ACC112 (cell line): ENCODE data around the gene CSPG4.
"Not testable (repeated sequence)": the region's sequence is repeated elsewhere in the genome, so short reads cannot be mapped to it uniquely, and the experiment has no call there.

ENCODE experiments used
- H2AFZ ChIP-seq: fragments of 200-600 bp; sonication (generic); one replicate; pipeline ENCODE4 v1.6.0; 2017; ENCODE audit warnings: antibody characterized with exemption, low read length; ENCODE audit not compliant: unreplicated experiment
- H3K27ac ChIP-seq: fragments of 200-600 bp; sonication (generic); 2 replicates; pipeline ENCODE4 v1.5.1; 2014; ENCODE audit warnings: low read depth, mild to moderate bottlenecking, antibody characterized with exemption, low read length, moderate library complexity
- H3K27me3 ChIP-seq: fragments of 200-600 bp; sonication (generic); 2 replicates; pipeline ENCODE4 v1.6.1; 2014; ENCODE audit warnings: mild to moderate bottlenecking, antibody characterized with exemption, low read length, moderate library complexity, mixed read lengths; ENCODE audit not compliant: insufficient read depth
- H3K36me3 ChIP-seq: fragments of 200-600 bp; sonication (generic); 2 replicates; pipeline ENCODE4 v1.6.1; 2016; ENCODE audit warnings: mild to moderate bottlenecking, antibody characterized with exemption, low read length, moderate library complexity, mixed read lengths; ENCODE audit not compliant: insufficient read depth
- H3K4me1 ChIP-seq: fragments of 200-600 bp; sonication (generic); one replicate; pipeline ENCODE4 v1.6.1; 2016; ENCODE audit warnings: low read length, mixed read lengths; ENCODE audit not compliant: insufficient read depth, unreplicated experiment, control insufficient read depth
- H3K4me3 ChIP-seq: fragments of 200-600 bp; sonication (generic); 2 replicates; pipeline ENCODE4 v1.5.1; 2014; ENCODE audit warnings: mild to moderate bottlenecking, low read depth, low read length
- H3K79me2 ChIP-seq: fragments of 200-600 bp; sonication (generic); one replicate; pipeline ENCODE4 v1.6.0; 2016; ENCODE audit warnings: low read length; ENCODE audit not compliant: control insufficient read depth, unreplicated experiment, insufficient read depth

Gene CSPG4

DNA sequence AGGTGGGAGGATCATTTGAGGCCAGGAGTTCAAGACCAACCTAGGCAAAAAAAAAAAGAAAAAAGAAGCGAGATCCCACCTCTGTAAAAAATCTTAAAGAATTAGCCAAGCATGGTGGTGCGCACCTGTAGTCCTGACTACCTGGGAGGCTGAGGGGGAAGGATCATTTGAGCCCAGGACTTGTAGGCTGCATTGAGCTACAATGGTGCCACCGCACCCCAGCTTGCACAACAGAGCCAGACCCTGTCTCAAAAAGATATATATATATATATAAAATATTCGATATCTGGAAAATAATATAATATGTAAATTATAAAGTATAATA is 71.5 kb downstream of the CSPG4 start:
- Histone ChIP-seq H3K27ac (peak overlapping the region; percentile 58), H3K79me2 (peaks cover 32% of the 10 kb centered on the region), H2AFZ (no peak overlapping the region), H3K4me3 (peak overlapping the region; percentile 95), H3K4me1 (peaks cover 5% of the 10 kb centered on the region), H3K36me3 (no peaks in the 10 kb centered on the region), H3K27me3 (no peaks in the 10 kb centered on the region)

GRCh38 chr15:75640483-75641178 is 72.0 kb downstream of the CSPG4 start:
- Histone ChIP-seq H3K36me3 (no peaks in the 10 kb centered on the region), H3K79me2 (peaks cover 29% of the 10 kb centered on the region), H3K27ac (peak overlapping the region; percentile 58), H2AFZ (peak overlapping the region; percentile 44), H3K4me1 (peaks cover 3% of the 10 kb centered on the region), H3K4me3 (peak overlapping the region; percentile 95), H3K27me3 (no peaks in the 10 kb centered on the region)

- H3K27me3 ChIP-seq: no peaks in the 10 kb centered on the region
- no peaks in the 10 kb centered on the region for H3K36me3 ChIP-seq
- H3K4me3 ChIP-seq: peak within 1 kb of the TSS; percentile 95
- H2AFZ ChIP-seq: peak within 1 kb of the TSS; percentile 44
- peaks cover 3% of the 10 kb centered on the region for H3K4me1 ChIP-seq
- H3K79me2 ChIP-seq: peaks cover 29% of the 10 kb centered on the region
- peak within 1 kb of the TSS; percentile 72 for H3K27ac ChIP-seq
Observed at GRCh38 chr15:75639709-75640482, 72.8 kb downstream of the CSPG4 start, which contains the start of gene IMP3. Gene IMP3 (minus strand): TSS chr15:75640224. CDS start chr15:75640168, 56 bp downstream.

DNA sequence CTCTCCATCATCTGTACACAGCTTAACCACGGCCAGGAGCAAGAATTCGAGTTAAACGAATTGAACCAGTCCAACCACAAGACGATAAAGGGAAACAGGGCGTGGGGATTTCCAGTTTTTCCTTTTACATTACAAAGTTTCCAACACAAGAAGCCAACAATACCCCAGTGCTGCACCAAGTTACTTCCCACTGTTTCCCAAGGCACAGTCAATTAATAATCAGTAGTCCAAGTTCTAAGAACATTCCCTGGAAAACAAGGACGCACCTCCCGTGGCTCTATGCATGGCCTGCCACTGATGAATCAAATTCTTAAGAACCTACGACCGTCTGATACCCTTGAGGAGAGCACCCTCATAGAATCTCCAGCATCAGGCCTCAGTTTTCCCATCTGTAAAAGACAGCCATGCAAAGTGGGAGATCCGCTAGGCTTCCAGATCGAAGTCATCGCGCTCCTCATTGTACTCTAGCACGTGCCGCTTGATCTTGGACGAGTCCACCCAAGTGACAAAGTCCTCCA is 73.4 kb downstream of the CSPG4 start:
- Histone ChIP-seq H3K4me3 (peak overlapping the region; percentile 95), H3K4me1 (peaks cover under 1% of the 10 kb centered on the region), H3K79me2 (peaks cover 29% of the 10 kb centered on the region), H3K27me3 (no peaks in the 10 kb centered on the region), H3K36me3 (no peaks in the 10 kb centered on the region), H3K27ac (peak overlapping the region; percentile 72), H2AFZ (peak overlapping the region; percentile 28)

DNA sequence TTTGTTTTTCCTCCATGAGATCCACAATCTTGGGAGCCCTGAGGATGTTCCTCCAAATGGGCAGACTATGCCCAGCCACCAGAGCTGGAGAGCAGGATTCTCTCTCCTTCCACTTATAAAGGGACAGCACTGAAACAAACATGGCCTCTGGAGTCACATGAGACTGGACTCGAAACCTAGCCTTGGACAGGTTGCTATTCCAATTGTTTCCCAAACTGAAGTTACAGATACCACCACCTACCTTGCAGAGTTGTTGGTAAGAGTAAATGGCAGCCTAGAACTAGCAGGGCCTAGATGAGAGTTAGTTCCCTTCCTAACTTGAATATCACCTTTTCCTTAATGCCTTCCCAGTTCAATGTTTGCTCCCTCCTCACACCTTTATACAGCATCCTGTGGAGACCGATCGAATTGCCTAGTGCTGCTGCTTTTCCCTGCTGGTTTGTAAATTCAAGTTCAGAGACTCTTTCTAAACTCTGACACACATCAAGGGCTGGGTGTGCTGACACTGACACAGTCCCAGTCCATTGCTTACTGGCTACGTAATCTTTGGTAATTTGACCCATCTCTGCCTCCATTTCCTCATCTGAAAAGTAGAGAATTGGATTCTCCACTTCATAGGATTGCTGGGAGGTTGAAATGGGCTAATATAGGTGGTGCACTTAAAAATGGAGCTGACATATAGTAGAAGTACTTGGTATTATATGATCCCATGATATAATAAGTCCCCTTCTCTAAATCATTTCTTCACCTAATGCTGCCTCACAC is 75.2 kb downstream of the CSPG4 start:
- Histone ChIP-seq H3K27me3 (no peaks in the 10 kb centered on the region), H3K4me3 (peak overlapping the region; percentile 95), H3K79me2 (peaks cover 29% of the 10 kb centered on the region), H3K4me1 (no peaks in the 10 kb centered on the region), H3K36me3 (no peaks in the 10 kb centered on the region), H3K27ac (no peak overlapping the region; the same call in 1 of the 2 replicates), H2AFZ (no peak overlapping the region)

- Histone ChIP-seq H3K27me3 (no peaks in the 10 kb centered on the region), H3K27ac (no peak overlapping the region), H3K4me1 (no peaks in the 10 kb centered on the region), H3K79me2 (peaks cover 29% of the 10 kb centered on the region), H3K4me3 (no peak overlapping the region), H2AFZ (no peak overlapping the region), H3K36me3 (no peaks in the 10 kb centered on the region)
Observed at GRCh38 chr15:75636026-75636425, 76.6 kb downstream of the CSPG4 start.

- not testable (repeated sequence) for H2AFZ ChIP-seq, H3K27me3 ChIP-seq, H3K27ac ChIP-seq, H3K4me1 ChIP-seq, H3K4me3 ChIP-seq, H3K36me3 ChIP-seq
- H3K79me2 ChIP-seq: peaks cover 18% of the 10 kb centered on the region
Observed at GRCh38 chr15:75633922-75634321, 78.7 kb downstream of the CSPG4 start.

GRCh38 chr15:75631935-75632334 is 80.7 kb downstream of the CSPG4 start:
- no peak overlapping the region for H3K4me3 ChIP-seq
- H3K79me2 ChIP-seq: no peaks in the 10 kb centered on the region
- H3K27me3 ChIP-seq: no peaks in the 10 kb centered on the region
- H3K27ac ChIP-seq: no peak overlapping the region
- H3K4me1 ChIP-seq: peaks cover 7% of the 10 kb centered on the region
- no peaks in the 10 kb centered on the region for H3K36me3 ChIP-seq
- H2AFZ ChIP-seq: no peak overlapping the region

GRCh38 chr15:75625542-75626347 is 86.9 kb downstream of the CSPG4 start, which contains the start of gene SNUPN:
Gene SNUPN (minus strand): TSS chr15:75625725. CDS start chr15:75621051, 4,674 bp downstream.
- peaks cover 11% of the 10 kb centered on the region for H3K79me2 ChIP-seq
- peak within 1 kb of the TSS; percentile 87 for H2AFZ ChIP-seq
- H3K27ac ChIP-seq: peak within 1 kb of the TSS; percentile 78
- H3K36me3 ChIP-seq: no peaks in the 10 kb centered on the region
- no peaks in the 10 kb centered on the region for H3K27me3 ChIP-seq
- H3K4me3 ChIP-seq: peak within 1 kb of the TSS; percentile 84
- H3K4me1 ChIP-seq: peaks cover 22% of the 10 kb centered on the region
